Measurements from ENCODE around the gene LRRTM4. TPM values are rescaled to one million over a fixed set of nuclear protein-coding genes. Genes with fewer than 3 reads are reported as not detected.

LRRTM4 gene
- total and polyA plus RNA-seq, 2 of the 13 experiments (the other 11 are each of a cell fraction or from before 2014, with no cell fraction given): 1.2 TPM

GRCh38 chr2:76895469-76895868 lies 626.7 kb downstream of the LRRTM4 start (continued):
- TF ChIP-seq ZNF431 (CRISPR knock-in tag; IDR thresholded peaks at IDR 0.05; ENCODE audit: borderline replicate concordance, low read depth) (no peak), SAFB2 (CRISPR knock-in tag; IDR thresholded peaks at IDR 0.05; ENCODE audit: borderline replicate concordance, low read depth) (no peak), STAT6 (CRISPR knock-in tag; IDR thresholded peaks at IDR 0.05; ENCODE audit: borderline replicate concordance) (no peak), ZNF331 (CRISPR knock-in tag; IDR thresholded peaks at IDR 0.05) (peak; percentile 79; the same call in 1 of the 2 replicates), EEA1 (CRISPR knock-in tag; IDR thresholded peaks at IDR 0.05; ENCODE audit: borderline replicate concordance) (no peak), POGZ (CRISPR knock-in tag; IDR thresholded peaks at IDR 0.05) (peak; percentile 79), ELF4 (CRISPR knock-in tag; IDR thresholded peaks at IDR 0.05; ENCODE audit: borderline replicate concordance) (no peak), CREM (IDR thresholded peaks at IDR 0.05) (peak; percentile 48), CREM (CRISPR knock-in tag; IDR thresholded peaks at IDR 0.05) (no peak), KMT2A (CRISPR knock-in tag; IDR thresholded peaks at IDR 0.05) (no peak), SSRP1 (CRISPR knock-in tag; IDR thresholded peaks at IDR 0.05) (no peak), ZNF746 (CRISPR knock-in tag; IDR thresholded peaks at IDR 0.05) (no peak), MIXL1 (CRISPR knock-in tag; IDR thresholded peaks at IDR 0.05) (peak; percentile 66; the same call in 1 of the 2 replicates), ZSCAN9 (CRISPR knock-in tag; IDR thresholded peaks at IDR 0.05; ENCODE audit: borderline replicate concordance) (0 out of 2 replicates have a peak, but pooled peaks have one; percentile 62), AKAP8 (CRISPR knock-in tag; IDR thresholded peaks at IDR 0.05) (no peak), SALL1 (CRISPR knock-in tag; IDR thresholded peaks at IDR 0.05) (peak; percentile 70; the same call in 1 of the 2 replicates), HMG20A (CRISPR knock-in tag; IDR thresholded peaks at IDR 0.05; ENCODE audit: borderline replicate concordance) (peak; percentile 92), ZSCAN31 (CRISPR knock-in tag; IDR thresholded peaks at IDR 0.05; ENCODE audit: low read depth) (no peak)
- TF ChIP-seq, protein P1, sequence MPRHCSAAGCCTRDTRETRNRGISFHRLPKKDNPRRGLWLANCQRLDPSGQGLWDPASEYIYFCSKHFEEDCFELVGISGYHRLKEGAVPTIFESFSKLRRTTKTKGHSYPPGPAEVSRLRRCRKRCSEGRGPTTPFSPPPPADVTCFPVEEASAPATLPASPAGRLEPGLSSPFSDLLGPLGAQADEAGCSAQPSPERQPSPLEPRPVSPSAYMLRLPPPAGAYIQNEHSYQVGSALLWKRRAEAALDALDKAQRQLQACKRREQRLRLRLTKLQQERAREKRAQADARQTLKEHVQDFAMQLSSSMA (CRISPR knock-in tag; IDR thresholded peaks at IDR 0.05): no peak
- TF ChIP-seq, protein P2, sequence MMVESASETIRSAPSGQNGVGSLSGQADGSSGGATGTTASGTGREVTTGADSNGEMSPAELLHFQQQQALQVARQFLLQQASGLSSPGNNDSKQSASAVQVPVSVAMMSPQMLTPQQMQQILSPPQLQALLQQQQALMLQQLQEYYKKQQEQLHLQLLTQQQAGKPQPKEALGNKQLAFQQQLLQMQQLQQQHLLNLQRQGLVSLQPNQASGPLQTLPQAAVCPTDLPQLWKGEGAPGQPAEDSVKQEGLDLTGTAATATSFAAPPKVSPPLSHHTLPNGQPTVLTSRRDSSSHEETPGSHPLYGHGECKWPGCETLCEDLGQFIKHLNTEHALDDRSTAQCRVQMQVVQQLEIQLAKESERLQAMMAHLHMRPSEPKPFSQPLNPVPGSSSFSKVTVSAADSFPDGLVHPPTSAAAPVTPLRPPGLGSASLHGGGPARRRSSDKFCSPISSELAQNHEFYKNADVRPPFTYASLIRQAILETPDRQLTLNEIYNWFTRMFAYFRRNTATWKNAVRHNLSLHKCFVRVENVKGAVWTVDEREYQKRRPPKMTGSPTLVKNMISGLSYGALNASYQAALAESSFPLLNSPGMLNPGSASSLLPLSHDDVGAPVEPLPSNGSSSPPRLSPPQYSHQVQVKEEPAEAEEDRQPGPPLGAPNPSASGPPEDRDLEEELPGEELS (CRISPR knock-in tag; IDR thresholded peaks at IDR 0.05): peak; percentile 82
- TF ChIP-seq, protein P3, sequence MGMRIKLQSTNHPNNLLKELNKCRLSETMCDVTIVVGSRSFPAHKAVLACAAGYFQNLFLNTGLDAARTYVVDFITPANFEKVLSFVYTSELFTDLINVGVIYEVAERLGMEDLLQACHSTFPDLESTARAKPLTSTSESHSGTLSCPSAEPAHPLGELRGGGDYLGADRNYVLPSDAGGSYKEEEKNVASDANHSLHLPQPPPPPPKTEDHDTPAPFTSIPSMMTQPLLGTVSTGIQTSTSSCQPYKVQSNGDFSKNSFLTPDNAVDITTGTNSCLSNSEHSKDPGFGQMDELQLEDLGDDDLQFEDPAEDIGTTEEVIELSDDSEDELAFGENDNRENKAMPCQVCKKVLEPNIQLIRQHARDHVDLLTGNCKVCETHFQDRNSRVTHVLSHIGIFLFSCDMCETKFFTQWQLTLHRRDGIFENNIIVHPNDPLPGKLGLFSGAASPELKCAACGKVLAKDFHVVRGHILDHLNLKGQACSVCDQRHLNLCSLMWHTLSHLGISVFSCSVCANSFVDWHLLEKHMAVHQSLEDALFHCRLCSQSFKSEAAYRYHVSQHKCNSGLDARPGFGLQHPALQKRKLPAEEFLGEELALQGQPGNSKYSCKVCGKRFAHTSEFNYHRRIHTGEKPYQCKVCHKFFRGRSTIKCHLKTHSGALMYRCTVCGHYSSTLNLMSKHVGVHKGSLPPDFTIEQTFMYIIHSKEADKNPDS (CRISPR knock-in tag; IDR thresholded peaks at IDR 0.05): no peak
- TF ChIP-seq, protein P4, sequence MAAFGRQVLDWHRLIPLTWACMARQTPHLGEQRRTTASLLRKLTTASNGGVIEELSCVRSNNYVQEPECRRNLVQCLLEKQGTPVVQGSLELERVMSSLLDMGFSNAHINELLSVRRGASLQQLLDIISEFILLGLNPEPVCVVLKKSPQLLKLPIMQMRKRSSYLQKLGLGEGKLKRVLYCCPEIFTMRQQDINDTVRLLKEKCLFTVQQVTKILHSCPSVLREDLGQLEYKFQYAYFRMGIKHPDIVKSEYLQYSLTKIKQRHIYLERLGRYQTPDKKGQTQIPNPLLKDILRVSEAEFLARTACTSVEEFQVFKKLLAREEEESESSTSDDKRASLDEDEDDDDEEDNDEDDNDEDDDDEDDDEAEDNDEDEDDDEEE (CRISPR knock-in tag; IDR thresholded peaks at IDR 0.05): no peak
- TF ChIP-seq, protein P5, sequence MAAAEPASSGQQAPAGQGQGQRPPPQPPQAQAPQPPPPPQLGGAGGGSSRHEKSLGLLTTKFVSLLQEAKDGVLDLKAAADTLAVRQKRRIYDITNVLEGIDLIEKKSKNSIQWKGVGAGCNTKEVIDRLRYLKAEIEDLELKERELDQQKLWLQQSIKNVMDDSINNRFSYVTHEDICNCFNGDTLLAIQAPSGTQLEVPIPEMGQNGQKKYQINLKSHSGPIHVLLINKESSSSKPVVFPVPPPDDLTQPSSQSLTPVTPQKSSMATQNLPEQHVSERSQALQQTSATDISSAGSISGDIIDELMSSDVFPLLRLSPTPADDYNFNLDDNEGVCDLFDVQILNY (CRISPR knock-in tag; conservative IDR thresholded peaks at IDR 0.05): no peak
